HG03460 (cell line): ENCODE measurements around the gene SLC26A11.
"Not testable (repeated sequence)": the region's sequence is repeated elsewhere in the genome, so short reads cannot be mapped to it uniquely, and the experiment has no call there.

Experiments used
- ATAC-seq: cut with Tn5 transposase; IDR thresholded peaks from one replicate; pipeline ENCODE4 v1.9.1; 2021; ENCODE audit not compliant: unreplicated experiment

The SLC26A11 gene

DNA sequence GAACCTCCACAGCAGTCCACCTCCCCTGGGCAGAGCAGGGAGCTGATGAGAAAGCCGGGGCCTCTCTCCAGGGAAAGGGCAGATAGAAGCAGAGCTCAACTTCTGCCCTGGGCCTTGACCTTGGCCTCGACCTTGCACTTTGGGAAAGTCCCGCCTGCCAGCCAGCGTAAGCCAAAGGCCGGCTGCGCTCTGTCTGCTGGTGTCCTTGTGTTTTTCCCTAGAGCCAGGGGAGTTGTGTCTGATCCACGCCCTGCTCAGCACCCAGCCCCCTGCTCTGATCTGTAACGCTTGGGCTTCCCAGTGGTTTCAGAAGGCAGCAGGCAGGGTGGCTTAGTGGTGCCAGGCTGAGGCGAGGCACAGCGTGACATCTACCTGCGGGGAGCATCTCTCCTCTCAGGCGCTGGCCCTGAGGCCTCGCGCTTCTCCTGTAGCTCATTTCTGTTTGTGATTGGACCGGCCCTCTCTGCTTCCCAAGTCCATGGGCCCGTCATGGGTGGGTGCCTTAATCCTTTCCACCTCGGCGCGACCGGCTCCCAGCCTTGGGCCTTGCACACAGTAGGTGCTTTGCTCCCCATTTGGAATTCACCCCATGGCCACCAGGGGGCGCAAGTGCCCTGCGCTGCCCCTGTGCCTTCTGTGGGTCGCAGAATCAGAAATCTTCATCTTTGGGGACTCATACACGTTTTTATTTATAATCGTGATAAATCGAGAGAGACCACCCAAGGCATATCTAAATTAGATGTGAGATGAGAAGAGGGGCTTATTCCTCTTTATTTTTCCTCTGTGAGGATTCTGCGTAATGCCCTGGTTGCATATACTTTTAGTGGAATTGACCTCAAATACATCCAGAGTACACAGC is 24.3 kb upstream of the SLC26A11 start:
- no peak for ATAC-seq

GRCh38 chr17:80196652-80197051 is 23.6 kb upstream of the SLC26A11 start:
- ATAC-seq = no peak

DNA sequence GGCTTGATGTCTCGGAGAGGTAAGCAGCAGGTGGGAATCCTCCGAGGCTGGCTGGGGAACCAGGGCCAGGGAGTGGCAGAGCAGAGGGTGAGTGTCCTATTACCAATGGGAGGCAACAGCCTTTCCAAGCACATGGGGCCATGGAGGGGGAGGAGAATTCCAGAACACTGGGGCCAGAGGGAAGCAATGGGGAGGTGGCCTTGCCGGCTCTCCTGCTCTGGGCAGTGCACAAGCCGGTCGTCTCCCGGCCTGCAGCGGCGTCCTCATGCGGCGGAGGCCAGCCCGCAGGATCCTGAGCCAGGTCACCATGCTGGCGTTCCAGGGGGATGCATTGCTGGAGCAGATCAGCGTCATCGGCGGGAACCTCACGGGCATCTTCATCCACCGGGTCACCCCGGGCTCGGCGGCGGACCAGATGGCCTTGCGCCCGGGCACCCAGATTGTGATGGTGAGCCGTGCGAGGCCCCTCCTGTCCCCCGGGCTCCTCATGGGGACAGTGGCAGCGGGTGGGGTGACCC is 22.0 kb upstream of the SLC26A11 start:
- no peak for ATAC-seq

DNA sequence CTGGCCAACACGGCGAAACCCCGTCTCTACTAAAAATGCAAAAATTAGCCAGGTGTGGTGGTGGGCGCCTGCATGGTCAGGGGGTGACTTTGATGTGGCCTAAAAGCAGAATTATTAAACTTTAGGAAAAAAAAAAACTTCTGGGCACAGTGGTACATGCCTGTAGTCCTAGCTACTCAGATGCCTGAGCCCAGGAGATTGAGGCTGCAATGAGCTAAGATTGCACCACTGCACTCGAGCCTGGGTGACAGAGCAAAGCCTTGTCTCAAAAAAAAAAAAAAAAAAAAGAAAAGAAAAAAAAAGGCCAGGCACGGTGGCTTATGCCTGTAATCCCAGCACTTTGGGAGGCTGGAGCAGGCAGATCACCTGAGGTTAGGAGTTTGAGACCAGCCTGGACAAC is 20.9 kb upstream of the SLC26A11 start:
- ATAC-seq = not testable (repeated sequence)

DNA sequence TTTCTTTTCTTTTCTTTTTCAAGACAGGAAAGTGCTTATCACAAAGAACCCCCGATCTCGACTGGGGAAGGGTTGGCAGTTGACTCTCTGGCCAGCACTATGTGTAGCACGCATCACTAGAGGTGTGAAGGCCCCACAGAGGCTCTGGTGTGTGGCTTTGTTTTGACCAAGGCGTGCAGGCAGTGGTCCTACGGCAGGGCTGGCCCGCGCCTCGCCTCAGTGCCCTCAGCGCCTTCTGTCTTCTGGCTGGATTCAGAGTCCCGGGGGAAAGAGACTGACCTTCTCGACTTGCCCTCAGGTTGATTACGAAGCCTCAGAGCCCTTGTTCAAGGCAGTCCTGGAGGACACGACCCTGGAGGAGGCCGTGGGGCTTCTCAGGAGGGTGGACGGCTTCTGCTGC is 18.8 kb upstream of the SLC26A11 start:
- no peak for ATAC-seq

GRCh38 chr17:80202197-80202596 is 18.0 kb upstream of the SLC26A11 start:
- ATAC-seq = no peak

DNA sequence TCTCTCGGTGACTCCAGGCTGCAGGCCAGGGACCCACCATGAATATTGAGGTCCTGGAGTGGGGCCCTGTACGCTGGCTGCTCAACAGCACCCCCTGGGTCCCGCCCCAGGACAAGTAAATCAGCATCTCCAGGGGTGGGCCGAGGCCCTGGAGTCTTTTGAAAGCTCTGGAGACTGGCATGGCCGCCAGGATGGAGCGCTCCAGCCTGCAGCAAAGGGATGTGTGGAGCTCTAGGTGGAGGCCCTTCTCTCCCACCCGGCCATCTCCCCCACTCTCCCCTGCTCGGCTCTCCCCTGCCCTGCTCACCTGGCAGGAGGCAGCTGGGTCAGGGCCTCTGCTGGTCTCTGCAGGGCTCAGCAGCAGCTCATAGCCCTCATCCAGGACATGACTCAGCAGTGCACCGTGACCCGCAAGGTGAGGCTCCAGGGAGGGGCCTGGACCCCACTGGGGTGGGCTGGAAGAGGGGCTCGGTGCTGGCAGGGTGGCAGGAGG is 16.7 kb upstream of the SLC26A11 start:
- ATAC-seq = no peak

- no peak for ATAC-seq
These were observed 15.4 kb upstream of the SLC26A11 start for GRCh38 chr17:80204626-80205468.

- ATAC-seq = no peak
These were observed 14.4 kb upstream of the SLC26A11 start for GRCh38 chr17:80205811-80206210.

DNA sequence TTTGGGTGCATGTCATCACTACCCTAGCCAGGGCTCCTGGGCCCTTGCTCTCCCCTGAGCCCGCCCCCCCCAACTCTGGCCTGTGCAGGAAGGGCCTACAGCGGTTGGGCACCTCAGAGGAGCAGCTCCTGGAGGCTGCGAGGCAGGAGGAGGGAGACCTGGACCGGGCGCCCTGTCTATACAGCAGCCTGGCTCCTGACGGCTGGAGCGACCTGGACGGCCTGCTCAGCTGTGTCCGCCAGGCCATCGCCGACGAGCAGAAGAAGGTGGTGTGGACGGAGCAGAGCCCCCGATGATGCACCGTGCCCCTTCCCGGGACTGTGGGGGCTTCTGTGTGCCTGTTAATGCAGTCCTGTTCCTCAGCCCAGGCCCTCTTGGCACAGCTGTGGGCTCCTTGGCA is 12.2 kb upstream of the SLC26A11 start:
- ATAC-seq = no peak

GRCh38 chr17:80209765-80210164 is 10.5 kb upstream of the SLC26A11 start:
- no peak for ATAC-seq

- ATAC-seq = no peak
These were observed 9.7 kb upstream of the SLC26A11 start for GRCh38 chr17:80210348-80211108.

DNA sequence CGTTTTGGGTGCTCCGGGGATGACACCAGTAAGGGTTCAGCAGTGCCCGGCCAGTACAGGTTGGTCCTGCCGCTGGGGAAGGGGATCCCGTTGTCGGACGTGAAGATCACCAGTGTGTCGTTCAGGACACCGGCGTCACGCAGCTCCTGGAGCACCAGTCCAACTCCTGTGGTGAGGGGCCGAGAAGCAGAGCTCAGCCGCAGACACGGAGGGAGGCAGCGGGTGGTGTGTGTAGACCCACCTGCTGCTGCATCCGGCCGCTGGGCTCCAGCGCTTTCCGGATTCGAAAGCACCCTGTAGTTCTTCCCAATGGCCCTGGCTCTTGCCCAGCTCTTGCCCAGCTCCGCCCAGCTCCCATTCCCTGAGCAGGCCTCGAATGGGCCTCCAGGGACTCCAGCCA is 8.1 kb upstream of the SLC26A11 start:
- no peak for ATAC-seq

DNA sequence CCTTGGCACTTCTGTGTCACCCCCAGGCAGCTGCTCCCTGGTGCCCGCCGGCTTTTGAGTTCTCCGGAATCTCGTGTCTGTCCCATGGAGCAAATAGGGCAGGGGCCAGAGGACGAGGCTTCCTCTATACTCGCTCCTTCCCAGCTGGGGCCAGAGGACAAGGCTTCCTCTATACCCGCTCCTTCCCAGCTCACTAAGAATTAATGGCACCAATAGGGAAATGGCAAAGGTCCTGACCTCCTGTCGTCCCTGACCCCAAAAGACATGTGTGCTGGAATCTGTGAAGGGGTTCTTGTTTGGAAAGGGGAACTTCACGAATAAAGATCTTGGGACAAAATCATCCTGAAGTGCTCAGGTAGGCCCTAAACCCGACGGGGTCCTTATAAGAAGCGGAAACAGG is 7.7 kb upstream of the SLC26A11 start:
- ATAC-seq = no peak

- no peak for ATAC-seq
These were observed 7.1 kb upstream of the SLC26A11 start for GRCh38 chr17:80212962-80213642.

- ATAC-seq = no peak
These were observed 6.6 kb upstream of the SLC26A11 start for GRCh38 chr17:80213643-80213975.

- no peak for ATAC-seq
These were observed 6.0 kb upstream of the SLC26A11 start for GRCh38 chr17:80214012-80214877.

GRCh38 chr17:80214878-80215210 is 5.4 kb upstream of the SLC26A11 start:
- ATAC-seq = no peak
